Ectodermal cell (in vitro differentiated cells): ENCODE measurements around the gene SHH.

ENCODE experiments used
- H3K27ac ChIP-seq: 2 replicates; pipeline ENCODE4 v1.7.0; 2013; ENCODE audit warnings: mild to moderate bottlenecking, low read depth, low read length; ENCODE audit not compliant: insufficient read depth, poor library complexity, severe bottlenecking
- H3K27me3 ChIP-seq: 2 replicates; pipeline ENCODE4 v1.7.0; 2013; ENCODE audit warnings: mild to moderate bottlenecking, low read length; ENCODE audit not compliant: insufficient read depth, control insufficient read depth, poor library complexity, severe bottlenecking
- H3K36me3 ChIP-seq: one replicate; pipeline ENCODE4 v1.7.0; 2013; ENCODE audit warnings: low read length; ENCODE audit not compliant: control insufficient read depth, insufficient read depth
- H3K4me1 ChIP-seq: one replicate; pipeline ENCODE4 v1.7.0; 2013; ENCODE audit warnings: low read length; ENCODE audit not compliant: control insufficient read depth, insufficient read depth
- H3K4me3 ChIP-seq: 2 replicates; pipeline ENCODE4 v1.7.0; 2013; ENCODE audit warnings: low read depth, low read length, control low read depth; ENCODE audit not compliant: insufficient read depth
- H3K9me3 ChIP-seq: 2 replicates; pipeline ENCODE4 v1.7.0; 2013; ENCODE audit warnings: mild to moderate bottlenecking, low read length, moderate library complexity; ENCODE audit not compliant: control insufficient read depth
- WGBS, 2 experiments: methylation state at CpG; one replicate each; pipeline ENCODE4 v1.1.7; 2013; ENCODE audit warnings: missing lambda C conversion rate in 2 of 2; 5-methylcytosine and 5-hydroxymethylcytosine counted together

The SHH gene

GRCh38 chr7:155807065-155807671 is 5.1 kb downstream of the SHH start:
- Histone ChIP-seq H3K36me3 (no peaks in the 10 kb centered on the region), H3K4me1 (peaks cover 29% of the 10 kb centered on the region), H3K9me3 (no peaks in the 10 kb centered on the region), H3K27me3 (peaks cover 100% of the 10 kb centered on the region), H3K4me3 (no peak overlapping the region), H3K27ac (no peak overlapping the region)
- WGBS, 2 experiments = 6% methylated on average over 17 to 19 of the region's 19 CpGs

GRCh38 chr7:155806096-155806871 is 6.0 kb downstream of the SHH start:
- WGBS, 2 experiments = 21 to 30% methylated on average over 47 of the region's 47 CpGs
- Histone ChIP-seq H3K4me1 (peaks cover 29% of the 10 kb centered on the region), H3K36me3 (no peaks in the 10 kb centered on the region), H3K27me3 (peaks cover 100% of the 10 kb centered on the region), H3K4me3 (peak overlapping the region; percentile 25), H3K9me3 (no peaks in the 10 kb centered on the region), H3K27ac (no peak overlapping the region)

GRCh38 chr7:155805826-155806095 is 6.5 kb downstream of the SHH start:
- Histone ChIP-seq H3K4me1 (peaks cover 29% of the 10 kb centered on the region), H3K4me3 (peak overlapping the region; percentile 25), H3K9me3 (no peaks in the 10 kb centered on the region), H3K27me3 (peaks cover 100% of the 10 kb centered on the region), H3K27ac (no peak overlapping the region), H3K36me3 (no peaks in the 10 kb centered on the region)
- WGBS, 2 experiments = 2 to 4% methylated on average over 18 of the region's 18 CpGs

GRCh38 chr7:155804897-155805825 is 7.1 kb downstream of the SHH start:
- H3K4me3 ChIP-seq = peak overlapping the region; percentile 28
- H3K4me1 ChIP-seq = peaks cover 29% of the 10 kb centered on the region
- H3K9me3 ChIP-seq = no peaks in the 10 kb centered on the region
- no peaks in the 10 kb centered on the region for H3K36me3 ChIP-seq
- H3K27ac ChIP-seq = no peak overlapping the region
- peaks cover 100% of the 10 kb centered on the region for H3K27me3 ChIP-seq
- 0 to 1% methylated on average over 91 of the region's 91 CpGs for WGBS, 2 experiments

GRCh38 chr7:155804431-155804831 is 7.8 kb downstream of the SHH start:
- H3K9me3 ChIP-seq = no peaks in the 10 kb centered on the region
- no peak overlapping the region for H3K27ac ChIP-seq
- H3K4me3 ChIP-seq = peak overlapping the region; percentile 28
- WGBS, 2 experiments = 0% methylated on average over 16 to 17 of the region's 17 CpGs
- peaks cover 26% of the 10 kb centered on the region for H3K4me1 ChIP-seq
- peaks cover 100% of the 10 kb centered on the region for H3K27me3 ChIP-seq
- H3K36me3 ChIP-seq = no peaks in the 10 kb centered on the region

GRCh38 chr7:155803418-155804376 is 8.6 kb downstream of the SHH start:
- WGBS, 2 experiments = 1% methylated on average over 96 of the region's 96 CpGs
- Histone ChIP-seq H3K9me3 (no peaks in the 10 kb centered on the region), H3K4me1 (peaks cover 18% of the 10 kb centered on the region), H3K4me3 (peak overlapping the region; percentile 28), H3K27me3 (peaks cover 100% of the 10 kb centered on the region), H3K27ac (no peak overlapping the region), H3K36me3 (no peaks in the 10 kb centered on the region)

GRCh38 chr7:155802906-155803417 is 9.3 kb downstream of the SHH start:
- peaks cover 99% of the 10 kb centered on the region for H3K27me3 ChIP-seq
- 6 to 8% methylated on average over 70 of the region's 70 CpGs for WGBS, 2 experiments
- peaks cover 17% of the 10 kb centered on the region for H3K4me1 ChIP-seq
- peak overlapping the region; percentile 28 for H3K4me3 ChIP-seq
- no peaks in the 10 kb centered on the region for H3K36me3 ChIP-seq
- no peak overlapping the region for H3K27ac ChIP-seq
- H3K9me3 ChIP-seq = no peaks in the 10 kb centered on the region

GRCh38 chr7:155802291-155802690 is 10.0 kb downstream of the SHH start:
- peaks cover 10% of the 10 kb centered on the region for H3K4me1 ChIP-seq
- H3K4me3 ChIP-seq = no peak overlapping the region
- no peaks in the 10 kb centered on the region for H3K9me3 ChIP-seq
- peaks cover 99% of the 10 kb centered on the region for H3K27me3 ChIP-seq
- no peaks in the 10 kb centered on the region for H3K36me3 ChIP-seq
- H3K27ac ChIP-seq = no peak overlapping the region
- 62 to 63% methylated on average over 6 of the region's 6 CpGs for WGBS, 2 experiments

GRCh38 chr7:155800741-155801267 is 11.5 kb downstream of the SHH start:
- Histone ChIP-seq H3K27ac (no peak overlapping the region), H3K4me1 (peaks cover 4% of the 10 kb centered on the region), H3K4me3 (no peak overlapping the region), H3K36me3 (no peaks in the 10 kb centered on the region), H3K9me3 (no peaks in the 10 kb centered on the region), H3K27me3 (peaks cover 99% of the 10 kb centered on the region)
- 89 to 90% methylated on average over 16 of the region's 16 CpGs for WGBS, 2 experiments
